GM23338 (cell line): ENCODE results near the gene ABCA5.

Experiments used
- CTCF ChIP-seq, 2 experiments: fragments of 200-600 bp in 1 of 2; sonication (generic) in 1 of 2; conservative IDR thresholded peaks; 2 replicates each; pipeline versions ENCODE4 v1.5.1 to v1.6.1; 2016 to 2017; ENCODE audit warnings: antibody characterized with exemption in 2 of 2, low read depth in 2 of 2, mild to moderate bottlenecking in 2 of 2, moderate library complexity in 1 of 2
- ETS1 ChIP-seq: IDR thresholded peaks from 2 replicates; pipeline ENCODE4 v1.6.1; 2016; ENCODE audit warnings: antibody characterized with exemption
- EZH2 ChIP-seq: fragments of 200-600 bp; sonication (generic); IDR thresholded peaks from one replicate; pipeline ENCODE4 v1.8.0; 2017; ENCODE audit warnings: antibody characterized with exemption, mild to moderate bottlenecking, low read depth; ENCODE audit not compliant: unreplicated experiment
- EZH2phosphoT487 ChIP-seq: fragments of 200-600 bp; sonication (generic); IDR thresholded peaks from one replicate; pipeline ENCODE4 v1.8.1; 2018; ENCODE audit warnings: antibody characterized with exemption; ENCODE audit not compliant: unreplicated experiment
- NANOG ChIP-seq: IDR thresholded peaks from 2 replicates; pipeline ENCODE4 v1.6.1; 2016; ENCODE audit warnings: antibody characterized with exemption, borderline replicate concordance
- POLR2AphosphoS5 ChIP-seq: IDR thresholded peaks from 2 replicates; pipeline ENCODE4 v1.6.1; 2016; ENCODE audit warnings: antibody characterized with exemption, low read depth
- REST ChIP-seq: IDR thresholded peaks from one replicate; pipeline ENCODE4 v1.6.1; 2018; ENCODE audit warnings: antibody characterized with exemption; ENCODE audit not compliant: unreplicated experiment
- ZNF331 ChIP-seq: fragments of 250-450 bp; sonication (Bioruptor Pico); IDR thresholded peaks from 2 replicates; pipeline ENCODE4 v1.5.0; 2020; ENCODE audit warnings: low read depth, mild to moderate bottlenecking, moderate library complexity

GRCh38 chr17:69326377-69327059 is 415 bp downstream of the ABCA5 start:
- no peak for TF ChIP-seq CTCF (conservative IDR thresholded peaks at IDR 0.05; ENCODE audit: low read depth in 2 of 2)
- no peak for TF ChIP-seq POLR2AphosphoS5
- TF ChIP-seq EZH2: no peak
- TF ChIP-seq EZH2phosphoT487: no peak
- no peak for TF ChIP-seq ETS1
- no peak for TF ChIP-seq REST
- no peak for TF ChIP-seq ZNF331
- no peak for TF ChIP-seq NANOG
